Suprapubic skin (tissue), 3 donors: ENCODE data around the gene ATXN1.

ENCODE experiments used
- CTCF ChIP-seq, 2 donors: fragments of 200-600 bp in 1 of 2; fragments of 450-650 bp in 1 of 2; sonication (generic) in 1 of 2; IDR thresholded peaks; one replicate each; pipeline ENCODE4 v1.5.1; 2016 to 2019; ENCODE audit warnings: antibody characterized with exemption in 2 of 2, mild to moderate bottlenecking in 1 of 2, moderate library complexity in 1 of 2
- EP300 ChIP-seq: sonication (generic); formaldehyde crosslinking; IDR thresholded peaks from one replicate; pipeline ENCODE4 v1.6.1; 2017; ENCODE audit warnings: antibody characterized with exemption

DNA sequence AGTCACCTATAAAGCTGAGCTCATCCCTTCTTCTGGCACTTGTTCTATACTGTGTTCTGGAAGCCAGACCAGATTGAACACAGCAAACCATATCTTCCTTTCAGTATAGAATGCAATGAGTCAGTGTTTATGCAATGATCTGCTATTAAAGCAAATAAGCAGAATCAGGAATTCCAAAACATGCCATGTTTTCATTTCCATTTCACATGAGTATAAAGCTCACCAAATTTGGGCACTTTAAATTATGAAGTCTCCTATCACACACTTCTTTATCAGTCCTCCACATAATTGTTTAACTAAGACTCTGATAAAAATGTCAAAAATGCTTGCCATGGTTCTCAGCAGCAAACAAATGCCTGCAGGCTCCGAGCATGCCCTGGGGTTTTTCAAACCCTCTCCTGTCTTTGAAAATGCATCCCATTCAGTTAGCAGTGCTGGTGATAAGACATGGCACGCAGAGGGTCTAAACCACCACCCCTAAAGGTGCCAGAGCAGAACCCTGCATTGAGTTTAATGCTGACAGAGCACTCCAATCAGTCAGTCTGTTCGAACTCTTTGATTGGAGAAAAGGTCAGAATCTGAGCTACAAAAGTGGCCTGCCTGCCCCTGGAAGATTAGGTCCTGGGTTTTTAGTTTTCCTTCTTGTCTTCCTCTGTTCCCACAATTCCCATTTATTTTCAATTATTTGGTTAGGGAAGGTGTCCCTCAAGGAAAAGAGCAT lies 288.8 kb downstream of the ATXN1 start:
- TF ChIP-seq CTCF (IDR thresholded peaks at IDR 0.05) (no peak), EP300 (no peak)
